NCI-H1105 treated with DMSO at 0.1 percent for 48 hours (cell line): ENCODE measurements around the gene ZNF169.
"Not testable (repeated sequence)": the region's sequence is repeated elsewhere in the genome, so short reads cannot be mapped to it uniquely, and the experiment has no call there.

ENCODE experiments used
- DNase-seq: peaks from one replicate; lab custom pipeline; 2025; lab: John Stamatoyannopoulos, UW

Gene ZNF169

GRCh38 chr9:94259077-94259862, at the start of gene ZNF169:
ZNF169 (plus strand) TSS chr9:94259298; CDS start chr9:94278813, 19,515 bp downstream.
- DNase-seq: peak; percentile 67

- no peak for DNase-seq
Measured at GRCh38 chr9:94210616-94211603, 48.2 kb upstream of the ZNF169 start.

- DNase-seq: no peak
Measured at GRCh38 chr9:94212091-94212490, 47.0 kb upstream of the ZNF169 start.

GRCh38 chr9:94212531-94212930, 46.6 kb upstream of the ZNF169 start:
- no peak for DNase-seq

GRCh38 chr9:94213511-94214124, 45.5 kb upstream of the ZNF169 start:
- peak; percentile 78 for DNase-seq

- DNase-seq: no peak
Measured at GRCh38 chr9:94222870-94223269, 36.2 kb upstream of the ZNF169 start.

- DNase-seq: not testable (repeated sequence)
Measured at GRCh38 chr9:94225413-94225812, 33.7 kb upstream of the ZNF169 start.

GRCh38 chr9:94228616-94229015, 30.5 kb upstream of the ZNF169 start:
- DNase-seq: no peak

GRCh38 chr9:94232428-94232827, 26.7 kb upstream of the ZNF169 start:
- no peak for DNase-seq

- DNase-seq: not testable (repeated sequence)
Measured at GRCh38 chr9:94241098-94241497, 18.0 kb upstream of the ZNF169 start.

- DNase-seq: no peak
Measured at GRCh38 chr9:94245651-94246050, 13.4 kb upstream of the ZNF169 start.

GRCh38 chr9:94250456-94250855, 8.6 kb upstream of the ZNF169 start:
- DNase-seq: no peak

GRCh38 chr9:94256007-94256406, 3.1 kb upstream of the ZNF169 start:
- DNase-seq: no peak

GRCh38 chr9:94265626-94266402, 6.7 kb downstream of the ZNF169 start:
- not testable (repeated sequence) for DNase-seq

- no peak for DNase-seq
Measured at GRCh38 chr9:94269264-94269663, 10.2 kb downstream of the ZNF169 start.

- DNase-seq: no peak
Measured at GRCh38 chr9:94270009-94270408, 10.9 kb downstream of the ZNF169 start.

GRCh38 chr9:94277029-94277428, 17.9 kb downstream of the ZNF169 start:
- DNase-seq: not testable (repeated sequence)

GRCh38 chr9:94277885-94278536, 18.9 kb downstream of the ZNF169 start:
- no peak for DNase-seq

- DNase-seq: no peak
Measured at GRCh38 chr9:94280409-94280989, 21.4 kb downstream of the ZNF169 start.

- no peak for DNase-seq
Measured at GRCh38 chr9:94281101-94281500, 22.0 kb downstream of the ZNF169 start.

- no peak for DNase-seq
Measured at GRCh38 chr9:94286116-94286515, 27.0 kb downstream of the ZNF169 start.
